Cardiac septum (tissue), 1 donor: Measurements from ENCODE around the gene COL24A1. TPM values are rescaled to one million over a fixed set of nuclear protein-coding genes. Genes with fewer than 3 reads are reported as not detected.
"Not testable (repeated sequence)": the region's sequence is repeated elsewhere in the genome, so short reads cannot be mapped to it uniquely, and the experiment has no call there.

Experiments used
- DNase-seq: peaks from one replicate; pipeline ENCODE4 v3.0.0-alpha.2; 2020; ENCODE audit warnings: low spot score
- intact Hi-C: fragments of 100-400 bp; cut with DNase I; formaldehyde crosslinking; loops from one replicate; pipeline ENCODE4 v1.14.0; 2022
- total RNA-seq: library from RNA; stranded (reverse); fragmentation: NEBNext Ultra II Directional; extraction: Animal tissue kit (Norgen Biotek cat#: 25700); gene quantifications from one replicate; pipeline ENCODE4 v1.2.1, GENCODE V29; 2021
- donor health status: DM: no; HTN: no; CAD: no.

The COL24A1 gene
- total RNA-seq, 1 donor from 2014 or later: 1.3 TPM

- intact Hi-C loops: no loop called here
- DNase-seq: no peak
Measured at GRCh38 chr1:85943526-85943925, 213.0 kb downstream of the COL24A1 start.

- intact Hi-C loops: no loop called here
- no peak for DNase-seq
Measured at GRCh38 chr1:85940656-85941306, 215.8 kb downstream of the COL24A1 start.

- intact Hi-C loops: no loop called here
- no peak for DNase-seq
Measured at GRCh38 chr1:85938829-85939228, 217.7 kb downstream of the COL24A1 start.

- DNase-seq: no peak
- intact Hi-C loops: no loop called here
Measured at GRCh38 chr1:85936470-85936869, 220.1 kb downstream of the COL24A1 start.

- no peak for DNase-seq
- intact Hi-C loops: no loop called here
Measured at GRCh38 chr1:85936057-85936456, 220.5 kb downstream of the COL24A1 start.

GRCh38 chr1:85935234-85935633, 221.3 kb downstream of the COL24A1 start:
- DNase-seq: no peak
- intact Hi-C loops: no loop called here

GRCh38 chr1:85934516-85934915, 222.1 kb downstream of the COL24A1 start:
- DNase-seq: no peak
- intact Hi-C loops: no loop called here

- no peak for DNase-seq
- intact Hi-C loops: no loop called here
Measured at GRCh38 chr1:85933961-85934360, 222.6 kb downstream of the COL24A1 start.

GRCh38 chr1:85911742-85912141, 244.8 kb downstream of the COL24A1 start:
- intact Hi-C loops: no loop called here
- no peak for DNase-seq

GRCh38 chr1:85900921-85901320, 255.7 kb downstream of the COL24A1 start:
- no peak for DNase-seq
- intact Hi-C loops: no loop called here

- no peak for DNase-seq
- intact Hi-C loops: loop anchor here (10.0 kb wide), 1 partner anchor 116 kb away; no protein-coding TSS in a partner anchor
Measured at GRCh38 chr1:85898861-85899260, 257.7 kb downstream of the COL24A1 start.

GRCh38 chr1:85894651-85895050, 261.9 kb downstream of the COL24A1 start:
- intact Hi-C loops: loop anchor here (10.0 kb wide), 1 partner anchor 120 kb away; no protein-coding TSS in a partner anchor
- no peak for DNase-seq

GRCh38 chr1:85892366-85892765, 264.2 kb downstream of the COL24A1 start:
- intact Hi-C loops: loop anchor here (10.0 kb wide), 1 partner anchor 122 kb away; no protein-coding TSS in a partner anchor
- DNase-seq: no peak

GRCh38 chr1:85889870-85890269, 266.7 kb downstream of the COL24A1 start:
- no peak for DNase-seq
- intact Hi-C loops: loop anchor here (10.0 kb wide), 3 partner anchors 125 to 585 kb away; partner anchors contain the start of gene ZNHIT6

- intact Hi-C loops: loop anchor here (10.0 kb wide), 2 partner anchors 184 to 584 kb away; partner anchors contain the start of gene ZNHIT6
- DNase-seq: no peak
Measured at GRCh38 chr1:85888921-85889320, 267.7 kb downstream of the COL24A1 start.

- intact Hi-C loops: loop anchor here (10.0 kb wide), 2 partner anchors 180 to 580 kb away; partner anchors contain the start of gene ZNHIT6
Measured at GRCh38 chr1:85884372-85885035, 272.1 kb downstream of the COL24A1 start.

GRCh38 chr1:85867189-85867588, 289.4 kb downstream of the COL24A1 start:
- DNase-seq: no peak
- intact Hi-C loops: no loop called here

More at GRCh38 chr1:85884372-85885035, 272.1 kb downstream of the COL24A1 start:
- no peak for DNase-seq

- DNase-seq: no peak
- intact Hi-C loops: no loop called here
Measured at GRCh38 chr1:85865213-85865612, 291.4 kb downstream of the COL24A1 start.

GRCh38 chr1:85864727-85865126, 291.8 kb downstream of the COL24A1 start:
- DNase-seq: no peak
- intact Hi-C loops: no loop called here

- DNase-seq, intact Hi-C loops: not testable (repeated sequence)
Measured at GRCh38 chr1:85863639-85864038, 292.9 kb downstream of the COL24A1 start.

- no peak for DNase-seq
- intact Hi-C loops: no loop called here
Measured at GRCh38 chr1:85862456-85862855, 294.1 kb downstream of the COL24A1 start.
